Skeletal muscle satellite cell (primary cell): ENCODE data around the gene WFIKKN1.

Experiments used
- H3K27me3 ChIP-seq: 2 replicates; pipeline ENCODE4 v1.7.0; 2013; ENCODE audit warnings: low read length; ENCODE audit not compliant: control insufficient read depth, insufficient read depth
- H3K36me3 ChIP-seq: 2 replicates; pipeline ENCODE4 v1.7.0; 2013; ENCODE audit warnings: mild to moderate bottlenecking, control low read depth, low read length; ENCODE audit not compliant: insufficient read depth
- H3K4me1 ChIP-seq: 2 replicates; pipeline ENCODE4 v1.7.0; 2013; ENCODE audit warnings: low read length; ENCODE audit not compliant: control insufficient read depth, insufficient read depth
- H3K4me2 ChIP-seq: 2 replicates; pipeline ENCODE4 v1.7.0; 2013; ENCODE audit warnings: mild to moderate bottlenecking, low read length
- H3K4me3 ChIP-seq: 2 replicates; pipeline ENCODE4 v1.7.0; 2013; ENCODE audit warnings: low read length
- H3K9ac ChIP-seq: 2 replicates; pipeline ENCODE4 v1.7.0; 2013; ENCODE audit warnings: mild to moderate bottlenecking, low read depth, low read length, moderate library complexity
- H3K9me3 ChIP-seq: replicated peaks from 2 replicates; pipeline ENCODE4 v1.7.0; 2013; ENCODE audit warnings: mild to moderate bottlenecking, control low read depth, low read length

WFIKKN1 gene

DNA sequence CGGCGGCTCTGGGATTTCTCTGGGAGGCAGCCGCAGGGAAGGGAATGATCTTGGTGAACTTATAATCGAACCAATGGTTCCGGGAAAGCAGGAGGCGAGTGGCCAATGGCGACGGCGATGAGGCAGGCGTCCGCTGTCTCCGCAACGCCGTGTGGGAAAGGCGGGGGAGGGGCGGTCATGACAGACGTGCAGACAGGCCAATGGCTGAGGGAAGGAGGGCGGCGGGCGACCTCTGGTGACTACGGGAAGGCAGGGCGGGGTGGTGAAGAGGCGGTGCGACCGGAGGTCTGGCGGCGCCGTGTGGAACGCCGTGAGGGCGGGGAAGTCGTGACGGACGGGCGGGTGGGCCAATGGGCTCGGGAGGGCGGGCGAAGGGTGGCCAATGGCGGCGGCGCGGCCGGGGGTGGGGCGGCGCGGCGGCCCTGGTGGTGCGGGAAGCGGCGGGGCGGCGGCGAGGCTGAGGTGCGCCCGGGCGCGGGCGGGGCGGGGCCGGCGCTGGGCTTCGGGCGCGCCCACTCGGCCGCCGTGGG lies 41.1 kb upstream of the WFIKKN1 start, which contains the start of gene RAB40C:
Gene RAB40C, plus strand, starts transcription at position 409 of the 530 bp plus-strand sequence. CDS start 226 bp downstream, outside the sequence.
- Histone ChIP-seq H3K4me3 (peak within 1 kb of the TSS; percentile 98), H3K4me1 (peaks cover 40% of the 10 kb centered on the region), H3K9me3 (no peaks in the 10 kb centered on the region)

DNA sequence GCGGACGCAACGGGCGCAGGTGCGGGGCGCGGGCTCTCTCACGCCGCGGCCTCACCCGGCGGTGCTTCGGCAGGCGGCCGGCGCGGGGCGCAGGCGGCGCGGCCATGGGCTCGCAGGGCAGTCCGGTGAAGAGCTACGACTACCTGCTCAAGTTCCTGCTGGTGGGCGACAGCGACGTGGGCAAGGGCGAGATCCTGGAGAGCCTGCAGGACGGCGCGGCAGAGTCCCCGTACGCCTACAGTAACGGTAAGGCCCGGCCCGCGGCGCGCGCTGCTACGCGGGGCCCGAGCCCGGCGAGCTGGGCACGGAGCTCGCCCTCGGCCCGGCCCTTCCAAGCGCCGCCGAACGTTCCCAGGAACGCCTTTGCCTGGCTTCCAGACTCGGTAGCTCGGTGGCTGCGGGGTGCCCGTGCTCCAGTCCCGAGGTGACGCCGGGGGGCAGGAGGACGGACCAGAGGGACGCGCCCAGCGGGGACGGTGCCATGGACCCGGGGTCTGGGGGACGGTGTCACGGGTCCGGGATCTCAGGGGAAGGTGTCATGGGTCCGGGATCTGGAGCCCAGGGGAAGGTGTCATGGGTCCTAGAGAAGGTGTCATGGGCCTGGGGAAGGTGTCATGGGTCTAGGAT lies 40.5 kb upstream of the WFIKKN1 start:
- Histone ChIP-seq H3K4me1 (peaks cover 39% of the 10 kb centered on the region), H3K9ac (peak overlapping the region; percentile 88), H3K27me3 (no peaks in the 10 kb centered on the region), H3K4me3 (peak overlapping the region; percentile 96), H3K36me3 (peaks cover 4% of the 10 kb centered on the region), H3K9me3 (no peaks in the 10 kb centered on the region), H3K4me2 (peak overlapping the region; percentile 99)

More for the DNA sequence above, 41.1 kb upstream of the WFIKKN1 start, which contains the start of gene RAB40C:
- Histone ChIP-seq H3K36me3 (peaks cover 4% of the 10 kb centered on the region), H3K4me2 (peak within 1 kb of the TSS; percentile 99), H3K9ac (peak within 1 kb of the TSS; percentile 90), H3K27me3 (no peaks in the 10 kb centered on the region)

DNA sequence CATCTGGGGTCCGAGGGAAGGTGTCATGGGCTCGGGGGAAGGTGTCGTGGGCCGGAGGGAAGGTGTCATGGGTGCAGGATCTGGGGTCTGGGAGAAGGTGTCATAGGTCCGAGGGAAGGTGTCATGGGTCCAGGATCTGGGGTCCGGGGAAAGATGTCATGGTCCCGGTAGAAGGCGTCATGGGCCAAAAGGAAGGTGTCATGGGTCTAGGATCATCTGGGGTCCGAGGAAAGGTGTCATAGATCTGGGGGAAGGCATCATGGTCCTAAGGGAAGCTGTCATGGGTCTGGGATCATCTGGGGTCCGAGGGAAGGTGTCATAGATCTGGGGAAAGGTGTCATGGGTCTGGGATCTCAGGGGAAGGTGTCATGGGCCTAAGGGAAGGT lies 40.0 kb upstream of the WFIKKN1 start:
- no peaks in the 10 kb centered on the region for H3K27me3 ChIP-seq
- H3K36me3 ChIP-seq: peaks cover 4% of the 10 kb centered on the region
- peak overlapping the region; percentile 96 for H3K4me3 ChIP-seq
- peaks cover 34% of the 10 kb centered on the region for H3K4me1 ChIP-seq
- H3K9ac ChIP-seq: peak overlapping the region; percentile 88
- H3K9me3 ChIP-seq: no peaks in the 10 kb centered on the region
- H3K4me2 ChIP-seq: peak overlapping the region; percentile 99

DNA sequence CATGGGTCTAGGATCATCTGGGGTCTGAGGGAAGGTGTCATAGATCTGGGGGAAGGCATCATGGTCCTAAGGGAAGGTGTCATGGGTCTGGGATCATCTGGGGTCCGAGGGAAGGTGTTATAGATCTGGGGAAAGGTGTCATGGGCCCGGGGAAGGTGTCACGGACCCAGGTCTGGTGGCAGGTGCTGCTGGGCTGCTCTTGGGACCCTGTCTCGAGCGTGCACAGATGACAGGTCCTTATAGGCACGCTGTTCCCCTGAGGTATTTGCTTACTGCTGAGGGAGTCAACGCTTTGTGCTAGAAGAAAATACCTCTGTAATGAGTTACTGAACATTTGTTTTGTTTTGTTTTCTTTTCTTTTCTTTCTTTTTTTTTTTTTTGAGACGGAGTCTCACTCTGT lies 39.6 kb upstream of the WFIKKN1 start:
- H3K27me3 ChIP-seq: no peaks in the 10 kb centered on the region
- H3K36me3 ChIP-seq: peaks cover 4% of the 10 kb centered on the region
- H3K4me3 ChIP-seq: peak overlapping the region; percentile 96
- no peaks in the 10 kb centered on the region for H3K9me3 ChIP-seq
- peak overlapping the region; percentile 99 for H3K4me2 ChIP-seq
- H3K4me1 ChIP-seq: peaks cover 30% of the 10 kb centered on the region
- no peak overlapping the region for H3K9ac ChIP-seq

DNA sequence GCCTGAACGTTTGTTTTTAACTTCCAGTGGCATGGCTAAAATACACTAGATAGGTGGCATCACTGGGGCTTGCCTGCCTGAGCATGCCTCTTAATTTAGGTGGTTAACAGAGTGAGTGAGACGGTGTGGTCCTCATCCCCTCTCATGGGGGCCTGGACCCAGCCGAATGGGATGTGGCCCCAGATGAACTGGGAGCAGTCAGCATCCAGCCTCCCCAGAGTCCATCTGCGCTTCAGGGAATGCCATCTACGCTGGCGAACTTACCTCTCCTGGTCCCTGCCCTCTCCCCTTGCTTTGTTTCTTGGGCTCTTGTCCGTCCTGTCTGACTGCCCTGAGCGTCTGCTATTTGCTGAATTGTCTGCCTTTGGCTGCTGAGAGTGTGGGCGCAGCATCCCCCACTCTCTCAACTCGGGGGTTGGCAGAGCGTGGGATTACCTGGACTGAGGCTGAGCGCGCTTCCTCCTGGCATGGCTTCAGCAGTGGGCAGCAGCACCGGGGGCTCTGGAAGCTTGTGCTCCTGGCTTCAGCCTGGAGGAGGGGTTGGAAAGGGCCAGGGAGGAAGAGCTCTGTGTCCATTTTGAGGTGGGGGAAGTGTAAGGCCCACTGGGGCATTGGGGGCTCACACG lies 38.8 kb upstream of the WFIKKN1 start:
- Histone ChIP-seq H3K4me1 (peaks cover 23% of the 10 kb centered on the region), H3K27me3 (no peaks in the 10 kb centered on the region), H3K4me2 (no peak overlapping the region), H3K9me3 (no peaks in the 10 kb centered on the region), H3K36me3 (peaks cover 4% of the 10 kb centered on the region), H3K4me3 (no peak overlapping the region), H3K9ac (no peak overlapping the region)

DNA sequence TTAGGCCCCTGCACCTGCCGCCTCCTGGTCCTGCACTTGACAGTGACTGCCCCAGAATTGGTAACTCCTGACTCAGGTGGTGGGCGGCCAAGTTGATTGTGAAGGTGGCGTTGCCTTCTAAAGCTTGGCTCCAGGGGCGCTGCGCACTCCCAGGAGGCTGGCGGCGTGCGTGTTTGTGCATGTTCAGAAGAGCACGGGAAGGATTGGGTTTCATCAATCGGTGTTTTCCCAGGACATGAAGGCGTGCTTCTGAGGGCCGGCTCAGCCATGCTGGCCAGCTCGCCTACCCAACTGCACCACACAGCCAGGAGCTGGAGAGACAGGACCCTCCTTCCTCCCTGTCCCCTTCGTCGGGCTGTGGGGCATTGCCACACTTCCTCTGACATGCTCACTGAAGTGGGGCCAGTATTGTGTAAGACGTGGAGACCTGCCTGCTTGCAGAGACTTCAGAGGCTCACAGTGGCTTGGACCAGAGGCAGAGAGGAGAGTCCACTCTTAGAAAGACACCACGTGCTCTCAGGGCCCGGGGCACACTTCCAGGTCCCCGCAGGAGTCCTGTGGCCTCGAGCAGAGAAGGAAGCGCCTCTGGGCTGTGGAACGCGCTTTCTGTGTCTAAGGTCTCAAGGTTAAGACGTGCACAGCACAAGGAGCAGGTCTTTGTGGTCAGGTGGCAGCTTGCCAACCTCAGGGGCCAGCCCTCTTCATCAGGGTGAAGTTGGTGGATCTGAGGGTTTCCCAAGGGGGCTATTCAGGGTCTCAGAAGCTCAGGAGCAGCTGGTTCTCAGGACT lies 38.1 kb upstream of the WFIKKN1 start:
- H3K4me3 ChIP-seq: no peak overlapping the region
- H3K4me2 ChIP-seq: no peak overlapping the region
- peaks cover 4% of the 10 kb centered on the region for H3K36me3 ChIP-seq
- H3K9me3 ChIP-seq: no peaks in the 10 kb centered on the region
- H3K4me1 ChIP-seq: peaks cover 19% of the 10 kb centered on the region
- no peaks in the 10 kb centered on the region for H3K27me3 ChIP-seq
- no peak overlapping the region for H3K9ac ChIP-seq

DNA sequence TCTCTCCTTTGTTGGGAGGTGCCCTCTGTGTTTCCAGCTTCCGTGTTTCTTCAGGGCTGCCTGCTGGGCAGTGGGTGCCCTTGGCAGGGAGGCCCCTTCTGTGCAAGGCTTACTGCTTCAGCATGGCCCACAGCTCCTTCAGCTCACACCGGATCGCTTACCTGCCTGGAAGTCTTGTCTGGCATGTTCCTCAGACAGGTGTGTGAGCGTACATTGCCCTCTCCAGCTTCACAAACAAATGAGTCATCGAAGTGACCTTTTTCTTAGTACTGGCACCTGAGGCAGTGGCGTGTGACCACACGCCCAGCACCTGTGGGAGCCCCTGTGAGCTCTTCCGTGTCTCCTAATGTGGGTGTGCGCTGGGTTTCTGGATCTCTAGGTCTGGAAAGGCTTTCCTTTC lies 37.4 kb upstream of the WFIKKN1 start:
- Histone ChIP-seq H3K4me3 (no peak overlapping the region), H3K9ac (no peak overlapping the region), H3K4me1 (peaks cover 12% of the 10 kb centered on the region)

DNA sequence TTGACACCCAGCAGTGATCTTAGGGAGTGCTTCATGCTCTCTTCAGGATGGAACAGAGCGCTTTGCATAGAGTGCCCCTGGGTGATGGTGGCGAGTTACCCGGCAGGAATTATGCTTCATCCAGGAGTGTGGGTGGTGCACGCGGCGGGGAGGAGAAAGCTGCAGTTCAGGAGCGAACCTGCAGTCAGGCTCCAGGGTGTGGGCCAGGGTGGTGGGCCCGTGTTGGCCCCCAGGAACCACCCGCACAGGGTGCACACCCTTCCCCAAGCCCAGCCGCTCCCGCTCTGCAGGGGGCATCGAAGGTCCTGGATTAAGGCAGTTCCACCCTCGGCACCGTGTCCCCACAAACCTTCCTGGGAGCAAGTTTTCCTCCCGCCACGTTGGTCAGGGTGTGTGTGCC lies 37.0 kb upstream of the WFIKKN1 start:
- H3K36me3 ChIP-seq: peaks cover 5% of the 10 kb centered on the region
- no peaks in the 10 kb centered on the region for H3K9me3 ChIP-seq
- H3K4me2 ChIP-seq: no peak overlapping the region
- peaks cover 11% of the 10 kb centered on the region for H3K4me1 ChIP-seq
- H3K4me3 ChIP-seq: no peak overlapping the region
- no peak overlapping the region for H3K9ac ChIP-seq
- no peaks in the 10 kb centered on the region for H3K27me3 ChIP-seq

More for the DNA sequence above, 37.4 kb upstream of the WFIKKN1 start:
- no peak overlapping the region for H3K4me2 ChIP-seq
- no peaks in the 10 kb centered on the region for H3K27me3 ChIP-seq
- no peaks in the 10 kb centered on the region for H3K9me3 ChIP-seq
- peaks cover 4% of the 10 kb centered on the region for H3K36me3 ChIP-seq

DNA sequence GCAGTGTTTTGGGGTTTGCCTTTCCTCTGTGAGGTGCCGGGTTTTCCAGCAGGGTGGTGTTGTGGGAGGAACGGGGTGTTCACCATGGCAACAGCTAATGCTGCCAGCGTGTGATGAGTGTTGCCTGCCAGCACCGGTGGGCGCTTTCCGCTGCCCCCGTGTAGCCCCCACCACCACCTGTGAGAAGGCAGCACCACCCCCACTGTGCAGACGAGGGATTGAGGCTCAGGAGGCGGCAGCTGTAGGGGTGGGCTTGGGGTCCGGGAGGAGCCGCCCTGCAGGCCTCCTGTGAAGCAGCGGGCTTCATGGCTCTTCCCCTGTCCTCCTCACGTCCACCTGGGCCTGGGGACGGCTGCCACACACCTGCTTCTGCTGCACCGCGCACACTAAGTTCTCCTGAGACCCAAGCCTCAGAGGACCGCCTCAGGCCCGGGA lies 35.7 kb upstream of the WFIKKN1 start:
- Histone ChIP-seq H3K4me2 (no peak overlapping the region), H3K4me1 (peaks cover 11% of the 10 kb centered on the region), H3K9ac (no peak overlapping the region)

DNA sequence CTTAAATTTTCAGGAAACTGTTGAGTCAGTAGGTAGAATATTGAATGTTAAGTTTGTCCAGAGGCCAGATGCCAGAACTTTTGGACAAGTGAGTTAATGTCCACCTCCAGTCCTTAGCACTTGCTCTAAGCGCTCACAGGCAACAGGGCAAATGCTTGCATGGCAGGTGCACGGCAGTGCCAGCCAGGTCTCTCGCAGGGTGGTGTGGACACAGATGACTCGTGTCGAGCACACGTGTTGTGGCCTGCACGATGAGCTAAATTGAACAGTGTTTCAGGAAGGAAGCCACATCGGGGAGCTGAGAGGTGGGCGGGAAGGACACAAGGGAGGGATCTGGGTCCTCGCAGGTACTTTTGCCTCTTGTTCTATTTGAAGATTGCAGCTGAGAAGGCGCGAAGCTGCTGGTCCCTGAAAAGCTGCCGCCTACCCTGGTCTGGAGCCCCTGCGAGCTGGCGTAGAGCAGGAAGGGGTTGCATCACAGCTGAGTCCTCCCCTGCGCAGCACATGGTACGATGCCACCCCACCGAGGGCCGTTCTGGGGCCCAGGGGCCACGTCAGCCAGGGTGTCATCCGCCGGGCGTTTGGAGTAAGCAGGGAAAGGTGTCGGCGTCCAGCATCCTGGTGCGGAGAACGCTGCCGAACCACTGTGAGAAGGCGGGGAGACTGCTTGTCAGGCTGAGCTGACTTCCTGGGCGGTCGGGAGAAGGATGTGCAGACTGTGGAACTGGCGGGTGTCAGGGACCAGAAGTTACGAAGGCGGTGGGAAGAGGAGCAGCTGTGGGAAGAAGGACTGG lies 34.6 kb upstream of the WFIKKN1 start:
- no peak overlapping the region for H3K4me3 ChIP-seq
- no peak overlapping the region for H3K4me2 ChIP-seq
- H3K9ac ChIP-seq: no peak overlapping the region
- no peaks in the 10 kb centered on the region for H3K9me3 ChIP-seq
- H3K36me3 ChIP-seq: peaks cover 9% of the 10 kb centered on the region
- H3K4me1 ChIP-seq: peaks cover 3% of the 10 kb centered on the region
- H3K27me3 ChIP-seq: no peaks in the 10 kb centered on the region

More for the DNA sequence above, 35.7 kb upstream of the WFIKKN1 start:
- peaks cover 9% of the 10 kb centered on the region for H3K36me3 ChIP-seq
- H3K4me3 ChIP-seq: no peak overlapping the region
- no peaks in the 10 kb centered on the region for H3K27me3 ChIP-seq
- no peaks in the 10 kb centered on the region for H3K9me3 ChIP-seq

DNA sequence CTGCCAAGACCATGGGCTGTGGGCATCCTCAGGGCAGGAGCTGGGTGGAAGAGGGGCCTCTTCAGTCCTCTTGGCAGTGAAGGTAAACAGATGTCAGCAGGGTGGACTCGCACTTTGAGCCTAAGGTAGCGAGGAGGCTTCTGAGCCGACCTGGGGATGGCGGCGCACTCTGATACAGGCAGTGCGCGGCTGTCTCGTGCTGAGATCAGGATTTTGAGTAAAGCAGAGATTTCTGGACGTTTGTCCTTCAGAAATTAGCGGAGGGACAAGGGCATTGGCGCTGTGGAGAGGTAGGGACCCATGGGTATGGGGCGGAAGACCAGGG lies 34.1 kb upstream of the WFIKKN1 start:
- peaks cover 2% of the 10 kb centered on the region for H3K4me1 ChIP-seq
- no peak overlapping the region for H3K4me3 ChIP-seq
- no peaks in the 10 kb centered on the region for H3K9me3 ChIP-seq
- no peak overlapping the region for H3K4me2 ChIP-seq
- H3K36me3 ChIP-seq: peaks cover 9% of the 10 kb centered on the region
- no peak overlapping the region for H3K9ac ChIP-seq
- no peaks in the 10 kb centered on the region for H3K27me3 ChIP-seq
